Esophagus squamous epithelium (tissue), 5 donors: ENCODE data around the gene ACP6. TPM values are rescaled to one million over a fixed set of nuclear protein-coding genes. Genes with fewer than 3 reads are reported as not detected.

Experiments used
- DNase-seq: peaks from one replicate; lab custom pipeline; 2025; lab: John Stamatoyannopoulos, UW
- H3K27ac ChIP-seq, 4 donors: fragments of 200-600 bp; sonication (generic); one replicate each; pipeline ENCODE4 v1.5.1; 2016 to 2019; ENCODE audit warnings: mild to moderate bottlenecking in 1 of 4
- H3K27me3 ChIP-seq, 4 donors: fragments of 200-600 bp; sonication (generic); 1 replicate in 3 of 4; 2 replicates in 1 of 4; pipeline versions ENCODE4 v1.5.1 to v1.6.0; 2017 to 2021; ENCODE audit warnings: antibody characterized with exemption in 1 of 4
- H3K36me3 ChIP-seq, 3 donors: fragments of 200-600 bp; sonication (generic); one replicate each; pipeline ENCODE4 v1.5.1; 2016 to 2019
- H3K4me1 ChIP-seq, 3 donors: fragments of 200-600 bp; sonication (generic); one replicate each; pipeline ENCODE4 v1.5.1; 2017 to 2019
- H3K4me3 ChIP-seq, 4 donors: fragments of 200-600 bp; sonication (generic); 1 replicate in 3 of 4; 2 replicates in 1 of 4; pipeline ENCODE4 v1.5.1; 2016 to 2019; ENCODE audit warnings: mild to moderate bottlenecking in 2 of 4, moderate library complexity in 1 of 4
- H3K9me3 ChIP-seq, 3 donors: fragments of 200-600 bp; sonication (generic); one replicate each; pipeline ENCODE4 v1.5.1; 2016 to 2019
- POLR2A ChIP-seq, 4 donors: fragments of 450-650 bp; IDR thresholded peaks; one replicate each; pipeline ENCODE4 v1.6.1; 2017; ENCODE audit warnings: antibody characterized with exemption in 4 of 4, mild to moderate bottlenecking in 4 of 4, moderate library complexity in 3 of 4
- WGBS, 2 donors: methylation state at CpG; one replicate each; pipeline ENCODE4 v1.1.5; 2018; 5-methylcytosine and 5-hydroxymethylcytosine counted together
- intact Hi-C: fragments of 100-400 bp; cut with DNase I; formaldehyde crosslinking; loops from one replicate; pipeline ENCODE4 v1.15.0; 2022
- total RNA-seq, 4 donors: library from RNA; depleted of rRNA; stranded (reverse); fragments of >200 nt; gene quantifications; one replicate each; pipeline ENCODE4 v1.1.0, GENCODE V29; 2016
- TF ChIP-seq, protein P1 (sequence below), 6 experiments: fragments of 450-650 bp in 4 of 6; fragments of 200-600 bp in 2 of 6; sonication (generic) in 2 of 6; IDR thresholded peaks; one replicate each; pipeline ENCODE4 v1.5.1; 2016 to 2019; ENCODE audit warnings: antibody characterized with exemption in 6 of 6, mild to moderate bottlenecking in 4 of 6, moderate library complexity in 4 of 6
- donor health status: DM: yes; HTN: yes; CAD: no.

The ACP6 gene
- total RNA-seq, 4 donors from 2014 or later: 3.5 to 12.4 (median 8.4) TPM

DNA sequence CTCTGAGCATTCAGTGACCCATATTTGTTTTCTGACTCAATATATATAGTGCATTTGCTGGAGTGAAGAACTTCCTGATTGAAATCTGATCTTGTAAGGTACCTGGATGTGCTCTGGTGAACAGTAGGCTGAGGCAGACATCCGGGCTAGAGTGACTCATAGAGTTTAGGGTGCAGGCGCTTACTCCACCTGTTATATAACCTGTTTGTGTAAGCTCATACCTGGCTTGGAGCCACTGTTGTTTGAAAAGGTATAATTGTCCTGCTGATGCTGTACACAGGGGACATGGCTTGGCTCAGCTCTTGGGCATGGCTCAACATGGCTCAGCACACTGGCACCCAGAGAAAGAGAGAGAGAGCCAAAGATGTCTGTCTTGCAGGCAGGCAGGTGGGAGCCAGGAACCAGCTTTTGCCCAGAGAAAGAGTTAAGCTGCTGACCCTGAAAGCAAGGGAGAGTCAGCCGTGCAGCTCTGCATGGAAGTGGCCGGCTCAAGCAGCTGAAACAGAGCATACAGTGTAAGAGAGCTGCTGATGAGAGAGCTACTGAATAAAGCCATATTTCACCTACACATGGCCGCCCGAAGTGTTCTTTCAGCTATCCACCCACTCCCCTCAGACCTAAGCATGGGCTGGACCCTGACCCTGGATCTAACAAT, 46.9 kb upstream of the ACP6 start:
- Histone ChIP-seq H3K4me3 (no peak overlapping the region), H3K4me1 (peaks cover 14 to 67% (median 14%) of the 10 kb centered on the region in 3 donors), H3K36me3 (no peaks in the 10 kb centered on the region), H3K27me3 (peaks cover 0 to 17% (median 0%) of the 10 kb centered on the region in 4 donors), H3K9me3 (no peaks in the 10 kb centered on the region), H3K27ac (peak overlapping the region; percentile 79 to 91 (median 81))
- TF ChIP-seq POLR2A (IDR thresholded peaks at IDR 0.05): no peak
- TF ChIP-seq, protein P1, sequence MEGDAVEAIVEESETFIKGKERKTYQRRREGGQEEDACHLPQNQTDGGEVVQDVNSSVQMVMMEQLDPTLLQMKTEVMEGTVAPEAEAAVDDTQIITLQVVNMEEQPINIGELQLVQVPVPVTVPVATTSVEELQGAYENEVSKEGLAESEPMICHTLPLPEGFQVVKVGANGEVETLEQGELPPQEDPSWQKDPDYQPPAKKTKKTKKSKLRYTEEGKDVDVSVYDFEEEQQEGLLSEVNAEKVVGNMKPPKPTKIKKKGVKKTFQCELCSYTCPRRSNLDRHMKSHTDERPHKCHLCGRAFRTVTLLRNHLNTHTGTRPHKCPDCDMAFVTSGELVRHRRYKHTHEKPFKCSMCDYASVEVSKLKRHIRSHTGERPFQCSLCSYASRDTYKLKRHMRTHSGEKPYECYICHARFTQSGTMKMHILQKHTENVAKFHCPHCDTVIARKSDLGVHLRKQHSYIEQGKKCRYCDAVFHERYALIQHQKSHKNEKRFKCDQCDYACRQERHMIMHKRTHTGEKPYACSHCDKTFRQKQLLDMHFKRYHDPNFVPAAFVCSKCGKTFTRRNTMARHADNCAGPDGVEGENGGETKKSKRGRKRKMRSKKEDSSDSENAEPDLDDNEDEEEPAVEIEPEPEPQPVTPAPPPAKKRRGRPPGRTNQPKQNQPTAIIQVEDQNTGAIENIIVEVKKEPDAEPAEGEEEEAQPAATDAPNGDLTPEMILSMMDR (IDR thresholded peaks at IDR 0.05): no peak
- intact Hi-C loops: no loop called here
- no peak for DNase-seq
- WGBS, 2 donors: 73 to 85% methylated on average over 5 of the region's 6 CpGs

DNA sequence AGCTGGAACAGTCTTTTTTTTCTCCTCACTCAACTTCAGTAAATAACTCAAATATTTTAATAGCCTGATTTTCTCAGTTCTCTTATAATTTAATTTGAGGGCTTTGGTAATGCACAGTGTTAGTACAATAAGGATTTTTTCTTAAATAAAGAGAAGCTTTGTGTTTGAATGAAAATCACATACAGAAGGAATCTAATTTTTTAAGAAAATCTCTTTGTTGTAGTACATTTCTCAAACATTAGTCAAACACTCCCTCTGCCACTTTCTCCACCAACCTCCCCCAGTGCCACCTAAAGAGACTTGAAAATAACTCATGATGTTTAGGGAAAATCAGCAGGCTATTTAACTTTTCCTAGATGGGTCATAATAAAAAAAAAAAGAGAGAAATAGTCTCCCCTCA, 42.3 kb upstream of the ACP6 start:
- no peak for DNase-seq
- intact Hi-C loops: no loop called here

DNA sequence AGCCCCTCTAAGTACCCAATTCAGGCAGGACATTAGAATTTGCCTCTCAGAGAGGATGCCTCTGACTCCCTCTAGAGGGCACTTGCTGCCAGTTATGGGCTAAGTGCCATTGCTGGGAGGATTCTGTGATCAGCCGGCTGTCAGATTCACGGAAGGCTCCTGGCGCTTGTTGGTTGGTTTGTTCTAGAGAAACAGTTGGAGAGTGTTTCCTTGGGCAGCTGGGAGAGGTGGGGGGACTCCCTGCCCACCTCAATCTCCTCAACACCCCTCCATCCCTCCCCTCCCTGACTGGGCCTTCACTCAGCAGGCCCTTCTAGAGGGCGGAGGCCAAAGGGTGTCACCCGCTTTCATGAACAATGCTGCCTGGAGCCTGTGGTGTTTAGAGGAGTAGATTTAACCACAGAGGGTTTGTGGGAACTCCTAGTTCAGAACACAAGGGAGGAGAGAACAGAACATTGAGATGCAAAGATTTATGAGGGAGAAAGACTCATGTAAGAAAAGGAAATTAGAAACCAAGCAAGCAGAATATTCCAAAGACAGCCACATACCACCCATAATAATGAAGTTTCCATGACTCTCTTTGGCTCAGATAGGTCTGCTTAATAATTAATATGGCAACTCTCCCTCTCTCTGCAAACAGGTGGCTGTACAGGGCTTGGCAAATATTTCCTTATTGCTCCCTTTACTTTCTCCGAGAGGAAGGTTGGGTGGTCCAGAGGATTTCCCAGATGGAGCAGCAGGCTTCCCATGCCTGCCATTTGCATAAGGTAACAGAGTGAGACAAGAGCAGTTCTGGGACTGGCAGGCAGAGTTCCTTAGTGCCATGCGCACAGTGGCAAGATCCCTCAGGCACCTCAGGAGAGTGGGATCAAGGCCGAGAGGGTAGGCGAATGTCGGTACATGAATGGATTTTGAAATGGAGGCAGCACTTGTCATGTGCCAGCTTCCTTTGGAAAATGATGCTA, 30.0 kb upstream of the ACP6 start:
- 51 to 54% methylated on average over 8 of the region's 10 CpGs for WGBS, 2 donors
- H3K27ac ChIP-seq: peak overlapping the region in 2 of 4 donors; percentile 38 to 57
- H3K4me3 ChIP-seq: peak overlapping the region in 1 of 4 donors; percentile 42
- peaks cover 0 to under 1% (median 0%) of the 10 kb centered on the region in 4 donors for H3K27me3 ChIP-seq
- peaks cover 0 to 11% (median 3%) of the 10 kb centered on the region in 3 donors for H3K4me1 ChIP-seq
- no peak for DNase-seq
- H3K36me3 ChIP-seq: no peaks in the 10 kb centered on the region
- intact Hi-C loops: no loop called here
- TF ChIP-seq, protein P1 (IDR thresholded peaks at IDR 0.05): peak; percentile 41 to 85 (median 72)
- TF ChIP-seq POLR2A (IDR thresholded peaks at IDR 0.05): no peak
- H3K9me3 ChIP-seq: no peaks in the 10 kb centered on the region

More for the DNA sequence above, 42.3 kb upstream of the ACP6 start:
- H3K27me3 ChIP-seq: peaks cover 0 to 20% (median 0%) of the 10 kb centered on the region in 4 donors
- H3K4me1 ChIP-seq: peaks cover 4 to 23% (median 5%) of the 10 kb centered on the region in 3 donors
- no peaks in the 10 kb centered on the region for H3K36me3 ChIP-seq
- no peaks in the 10 kb centered on the region for H3K9me3 ChIP-seq
- no peak overlapping the region for H3K4me3 ChIP-seq
- no peak overlapping the region for H3K27ac ChIP-seq
- no peak for TF ChIP-seq POLR2A (IDR thresholded peaks at IDR 0.05)
- TF ChIP-seq, protein P1 (IDR thresholded peaks at IDR 0.05): no peak

DNA sequence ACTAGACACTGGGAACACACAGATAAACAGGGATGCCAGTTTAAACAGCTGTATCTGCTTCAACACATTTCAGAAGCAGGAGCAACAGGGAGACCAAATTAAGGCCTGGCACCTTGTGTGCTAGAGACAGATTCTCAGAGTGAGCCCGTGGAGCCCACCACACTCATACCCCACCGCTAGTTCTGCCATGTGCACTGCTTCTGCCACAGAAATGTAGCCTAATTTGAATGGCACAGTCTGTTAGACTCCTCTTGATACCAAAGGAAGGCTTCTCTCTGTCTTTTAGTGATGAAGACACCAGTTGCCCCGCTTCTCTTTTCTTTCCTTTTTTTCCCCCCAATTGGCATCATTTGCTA, 29.3 kb upstream of the ACP6 start:
- no peak for DNase-seq
- intact Hi-C loops: no loop called here
- Histone ChIP-seq H3K4me1 (peaks cover 0 to 11% (median 3%) of the 10 kb centered on the region in 3 donors), H3K27ac (no peak overlapping the region), H3K4me3 (no peak overlapping the region), H3K36me3 (no peaks in the 10 kb centered on the region), H3K27me3 (peaks cover 0 to 8% (median 0%) of the 10 kb centered on the region in 4 donors), H3K9me3 (no peaks in the 10 kb centered on the region)
- TF ChIP-seq, protein P1 (IDR thresholded peaks at IDR 0.05): no peak
- no peak for TF ChIP-seq POLR2A (IDR thresholded peaks at IDR 0.05)
- WGBS, 2 donors: 34 to 42% methylated on average over 3 of the region's 3 CpGs
